ENCODE measurements around the gene TGFBI. TPM values are rescaled to one million over a fixed set of nuclear protein-coding genes. Genes with fewer than 3 reads are reported as not detected.

Gene TGFBI
- total and polyA plus RNA-seq, 12 donors = 29.6 to 137 (median 50.4) TPM

DNA sequence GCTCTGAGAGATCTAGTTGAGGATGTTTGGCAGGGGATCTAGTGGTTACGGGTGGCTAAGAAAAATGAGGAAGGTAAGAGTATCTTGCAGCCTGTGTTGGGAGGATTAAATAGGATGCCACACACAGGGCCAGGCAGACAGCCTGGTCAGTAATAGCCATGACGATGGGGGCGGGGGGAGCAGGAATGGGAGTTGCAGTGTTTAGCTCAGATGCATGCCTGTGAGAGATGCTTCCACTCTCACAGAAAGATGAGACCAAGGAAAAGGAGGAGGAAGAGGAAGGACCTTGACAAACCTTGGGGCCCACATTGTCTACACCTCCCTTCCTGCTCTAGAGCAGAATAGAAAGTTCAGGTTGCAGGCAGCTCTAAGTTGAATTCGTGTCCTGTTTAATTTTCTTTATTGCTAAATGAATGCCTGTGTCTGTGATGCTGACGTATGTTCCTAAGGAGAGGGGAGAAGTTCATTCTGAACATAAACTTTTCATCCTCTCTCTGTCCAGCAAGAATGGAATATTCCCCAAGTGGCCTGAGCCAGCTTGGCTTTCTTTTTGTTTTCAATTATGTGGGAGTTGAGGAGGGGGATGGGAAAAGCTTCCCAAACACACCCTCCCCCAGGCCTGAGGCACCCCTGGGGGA is 28.7 kb downstream of the TGFBI start:
- no peak for DNase-seq
- H3K36me3 ChIP-seq = peaks cover 0 to 100% (median 14%) of the 10 kb centered on the region in 9 donors
- H3K27me3 ChIP-seq = no peaks in the 10 kb centered on the region
- H3K4me1 ChIP-seq = peaks cover 0 to 49% (median 39%) of the 10 kb centered on the region in 9 donors
- no peaks in the 10 kb centered on the region for H3K9me3 ChIP-seq
- 54 to 65% methylated on average over 5 of the region's 5 CpGs for WGBS, 2 donors
- intact Hi-C loops (cut with DNase I) = loop anchor here in 2 of 10 donors (2.0 to 5.0 kb wide), 3 partner anchors 35 to 117 kb away; no protein-coding TSS in a partner anchor
- H3K27ac ChIP-seq = peak overlapping the region in 8 of 10 donors; percentile 20 to 75 (median 66)
- TF ChIP-seq, protein P1, sequence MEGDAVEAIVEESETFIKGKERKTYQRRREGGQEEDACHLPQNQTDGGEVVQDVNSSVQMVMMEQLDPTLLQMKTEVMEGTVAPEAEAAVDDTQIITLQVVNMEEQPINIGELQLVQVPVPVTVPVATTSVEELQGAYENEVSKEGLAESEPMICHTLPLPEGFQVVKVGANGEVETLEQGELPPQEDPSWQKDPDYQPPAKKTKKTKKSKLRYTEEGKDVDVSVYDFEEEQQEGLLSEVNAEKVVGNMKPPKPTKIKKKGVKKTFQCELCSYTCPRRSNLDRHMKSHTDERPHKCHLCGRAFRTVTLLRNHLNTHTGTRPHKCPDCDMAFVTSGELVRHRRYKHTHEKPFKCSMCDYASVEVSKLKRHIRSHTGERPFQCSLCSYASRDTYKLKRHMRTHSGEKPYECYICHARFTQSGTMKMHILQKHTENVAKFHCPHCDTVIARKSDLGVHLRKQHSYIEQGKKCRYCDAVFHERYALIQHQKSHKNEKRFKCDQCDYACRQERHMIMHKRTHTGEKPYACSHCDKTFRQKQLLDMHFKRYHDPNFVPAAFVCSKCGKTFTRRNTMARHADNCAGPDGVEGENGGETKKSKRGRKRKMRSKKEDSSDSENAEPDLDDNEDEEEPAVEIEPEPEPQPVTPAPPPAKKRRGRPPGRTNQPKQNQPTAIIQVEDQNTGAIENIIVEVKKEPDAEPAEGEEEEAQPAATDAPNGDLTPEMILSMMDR (IDR thresholded peaks at IDR 0.05) = no peak
- H3K4me3 ChIP-seq = no peak overlapping the region
- ATAC-seq = peak in 1 of 8 donors; percentile 4

DNA sequence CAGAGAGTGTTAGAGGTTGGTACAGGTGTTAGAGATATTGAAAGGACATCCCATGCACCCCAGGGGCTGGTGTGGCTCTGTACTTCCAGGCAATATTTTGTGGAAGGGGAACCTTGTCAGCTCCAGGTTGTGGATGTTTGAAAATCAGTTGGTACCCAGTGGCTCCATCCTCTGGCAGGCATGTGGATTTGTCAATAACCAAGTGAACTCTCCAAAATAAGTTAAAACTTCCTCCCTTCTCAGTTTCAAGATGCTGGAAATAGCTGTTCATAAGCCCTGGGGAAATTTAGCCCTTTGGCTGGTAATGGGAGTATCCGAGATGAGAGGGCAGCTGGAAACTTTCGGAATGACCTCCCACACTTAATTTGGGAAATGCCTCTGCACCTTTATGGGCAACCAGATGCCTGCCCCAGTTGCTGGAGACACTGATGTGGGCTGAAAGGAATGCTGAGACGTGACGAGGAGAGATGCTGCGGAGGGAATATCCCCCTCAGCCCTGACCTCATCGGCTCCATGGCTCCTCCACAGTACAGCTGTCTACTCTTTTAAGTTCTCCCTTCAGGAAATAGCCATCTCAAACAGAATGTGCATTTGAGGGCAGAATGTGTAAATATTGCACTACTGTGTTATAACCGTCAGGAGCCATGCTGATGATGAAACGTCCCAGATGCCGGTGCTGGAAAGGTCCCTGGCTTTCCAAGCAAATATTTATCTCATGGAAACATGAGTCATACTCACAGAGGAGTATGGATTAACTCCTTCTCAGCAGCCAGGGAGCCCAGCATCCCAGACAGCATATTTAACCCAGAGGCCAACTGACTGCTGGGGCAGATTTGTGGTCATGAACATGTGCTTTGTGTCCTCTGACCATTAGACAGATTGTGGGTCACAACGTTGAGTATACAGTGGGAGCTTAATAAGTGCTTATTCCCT is 29.5 kb downstream of the TGFBI start:
- Histone ChIP-seq H3K4me1 (peaks cover 0 to 44% (median 34%) of the 10 kb centered on the region in 9 donors), H3K36me3 (peaks cover 0 to 100% (median 14%) of the 10 kb centered on the region in 9 donors), H3K27ac (peak overlapping the region in 9 of 10 donors; percentile 20 to 75 (median 66)), H3K27me3 (no peaks in the 10 kb centered on the region), H3K9me3 (no peaks in the 10 kb centered on the region), H3K4me3 (no peak overlapping the region)
- 36 to 43% methylated on average over 10 of the region's 10 CpGs for WGBS, 2 donors
- peak in 1 of 2 donors; percentile 69 for DNase-seq
- ATAC-seq = peak; percentile 70 to 87 (median 82)
- intact Hi-C loops (cut with DNase I) = loop anchor here in 2 of 10 donors (2.0 to 5.0 kb wide), 3 partner anchors 36 to 116 kb away; no protein-coding TSS in a partner anchor
- TF ChIP-seq, protein P1 (IDR thresholded peaks at IDR 0.05) = peak in 7 of 9 donors; percentile 37 to 63 (median 51)

DNA sequence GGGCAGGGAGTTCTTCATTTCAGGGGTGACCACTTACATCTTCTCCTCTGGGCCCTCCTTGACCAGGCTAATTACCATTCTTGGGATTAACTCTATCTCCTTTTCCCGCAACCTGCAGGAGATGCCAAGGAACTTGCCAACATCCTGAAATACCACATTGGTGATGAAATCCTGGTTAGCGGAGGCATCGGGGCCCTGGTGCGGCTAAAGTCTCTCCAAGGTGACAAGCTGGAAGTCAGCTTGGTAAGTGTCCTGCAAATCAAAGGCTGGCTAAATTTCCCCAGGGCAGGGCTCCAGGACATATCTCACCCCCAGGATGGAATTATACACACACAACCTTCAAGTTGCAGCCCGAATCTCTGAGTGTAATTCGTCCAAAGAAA is 30.2 kb downstream of the TGFBI start:
- DNase-seq = no peak
- H3K4me3 ChIP-seq = no peak overlapping the region
- no peaks in the 10 kb centered on the region for H3K27me3 ChIP-seq
- peaks cover 0 to 38% (median 29%) of the 10 kb centered on the region in 9 donors for H3K4me1 ChIP-seq
- TF ChIP-seq, protein P1 (IDR thresholded peaks at IDR 0.05) = no peak
- 77 to 86% methylated on average over 6 of the region's 6 CpGs for WGBS, 2 donors
- peak overlapping the region in 9 of 10 donors; percentile 20 to 72 (median 64) for H3K27ac ChIP-seq
- peaks cover 0 to 100% (median 14%) of the 10 kb centered on the region in 9 donors for H3K36me3 ChIP-seq
- intact Hi-C loops (cut with DNase I) = loop anchor here in 2 of 10 donors (2.0 to 5.0 kb wide), 3 partner anchors 37 to 116 kb away; no protein-coding TSS in a partner anchor
- no peak for ATAC-seq
- no peaks in the 10 kb centered on the region for H3K9me3 ChIP-seq

DNA sequence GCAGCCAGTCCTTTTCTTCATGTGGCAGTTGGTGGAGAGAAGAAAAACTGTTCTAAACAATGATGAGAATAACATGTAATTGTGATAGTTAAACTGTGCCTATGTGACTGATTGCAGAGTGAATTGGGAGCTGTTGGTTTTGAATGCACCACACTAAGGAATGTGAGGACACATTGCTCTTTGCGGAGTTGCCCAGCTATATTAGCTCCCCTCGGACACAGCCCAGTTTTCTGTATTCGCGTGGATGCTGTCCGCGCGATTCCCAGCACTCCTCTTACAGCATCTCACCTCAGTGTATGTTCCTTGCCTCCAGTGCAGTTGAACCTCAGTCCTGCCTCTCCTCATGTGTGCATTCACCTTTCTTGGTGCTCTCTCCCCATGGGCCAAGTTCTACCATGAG is 32.2 kb downstream of the TGFBI start:
- no peak for ATAC-seq
- TF ChIP-seq, protein P1 (IDR thresholded peaks at IDR 0.05) = no peak
- no peak overlapping the region for H3K27ac ChIP-seq
- no peak for DNase-seq
- H3K4me1 ChIP-seq = peaks cover under 1 to 40% (median 23%) of the 10 kb centered on the region in 9 donors
- H3K27me3 ChIP-seq = no peaks in the 10 kb centered on the region
- intact Hi-C loops (cut with DNase I) = loop anchor here in 9 of 10 donors (5.0 kb wide), 7 partner anchors 84 to 174 kb away; no protein-coding TSS in a partner anchor
- no peaks in the 10 kb centered on the region for H3K9me3 ChIP-seq
- WGBS, 2 donors = 95 to 96% methylated on average over 7 of the region's 7 CpGs
- no peak overlapping the region for H3K4me3 ChIP-seq
- peaks cover 0 to 92% (median 14%) of the 10 kb centered on the region in 9 donors for H3K36me3 ChIP-seq
